BLaER1 treated with 17β-estradiol and CSF1 and Interleukin-3, amounts not matched to agents 10 nM and 100 nM (cell line): ENCODE results near the gene MARK2.

ENCODE experiments used
- H3K27ac ChIP-seq, 11 experiments: shearing (Covaris generic); formaldehyde crosslinking; 2 replicates each; pipeline ENCODE4 v1.8.1; 2022
- H3K27me3 ChIP-seq, 11 experiments: shearing (Covaris generic); formaldehyde crosslinking; 2 replicates each; pipeline ENCODE4 v1.8.1; 2022
- H3K36me3 ChIP-seq, 11 experiments: shearing (Covaris generic); formaldehyde crosslinking; 2 replicates each; pipeline ENCODE4 v1.8.1; 2022
- H3K4me1 ChIP-seq, 10 experiments: shearing (Covaris generic); formaldehyde crosslinking; 2 replicates each; pipeline ENCODE4 v1.8.1; 2022
- H3K4me2 ChIP-seq, 11 experiments: shearing (Covaris generic); formaldehyde crosslinking; 2 replicates each; pipeline ENCODE4 v1.8.1; 2022
- H3K4me3 ChIP-seq, 10 experiments: shearing (Covaris generic); formaldehyde crosslinking; 2 replicates each; pipeline ENCODE4 v1.8.1; 2022
- H3K9ac ChIP-seq, 11 experiments: shearing (Covaris generic); formaldehyde crosslinking; 2 replicates each; pipeline ENCODE4 v1.8.1; 2022
- H3K9me3 ChIP-seq, 11 experiments: shearing (Covaris generic); formaldehyde crosslinking; replicated peaks in 1 of 11; 2 replicates each; pipeline ENCODE4 v1.8.1; 2022
- H4K20me1 ChIP-seq, 11 experiments: shearing (Covaris generic); formaldehyde crosslinking; 2 replicates each; pipeline ENCODE4 v1.8.1; 2022
- Cebpa-rat ChIP-seq, 11 experiments: shearing (Covaris generic); IDR thresholded peaks; 2 replicates each; pipeline ENCODE4 v1.8.1; 2022

Gene MARK2

DNA sequence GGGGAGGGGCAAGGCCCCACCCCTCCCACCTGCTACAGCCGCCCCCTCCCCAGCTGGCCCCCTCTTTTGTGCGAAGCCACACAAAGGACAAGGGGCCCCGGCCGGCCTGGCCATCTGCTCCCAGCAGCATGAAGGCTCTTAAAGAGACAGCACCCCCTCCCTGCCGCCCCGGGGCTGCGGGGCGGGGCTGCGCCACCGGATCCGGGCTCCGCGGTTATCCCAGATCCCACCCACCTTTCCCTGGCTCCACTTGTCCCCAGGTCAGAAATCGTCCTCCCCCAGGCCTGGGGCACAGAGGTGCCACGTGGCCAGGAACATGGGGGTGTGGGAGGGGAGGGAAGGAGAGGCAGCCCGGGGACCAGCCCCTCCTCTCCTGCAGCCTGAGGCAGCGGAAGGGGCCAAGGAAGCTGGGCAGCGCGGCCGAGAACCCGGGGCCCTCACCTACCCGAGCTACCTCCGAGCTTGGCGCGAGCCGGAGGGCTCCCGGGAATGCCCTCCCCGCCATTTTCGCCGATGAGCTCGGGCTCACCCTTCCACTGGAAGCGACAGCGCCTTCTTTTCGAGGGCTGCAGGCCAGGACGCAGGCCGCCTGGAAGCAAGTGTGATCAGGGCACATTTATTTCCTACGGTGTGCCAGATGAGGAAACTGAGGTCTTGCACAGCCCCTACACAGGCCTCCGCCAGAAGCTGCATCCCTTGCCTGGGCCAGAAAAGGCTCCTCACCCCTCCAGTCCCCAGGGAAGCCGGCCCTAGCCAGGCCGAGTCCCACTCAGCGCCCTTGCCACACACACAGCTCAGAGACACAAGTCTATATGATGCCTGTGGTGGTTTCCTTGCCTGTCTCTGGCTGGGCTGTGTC lies 80.6 kb downstream of the MARK2 start:
- H3K27me3 ChIP-seq: no peaks in the 10 kb centered on the region
- H3K27ac ChIP-seq: peak overlapping the region in 9 of 11 experiments; percentile 68 to 89 (median 85); a peak in 16 of 22 replicates
- peaks cover 0 to 15% (median 9%) of the 10 kb centered on the region in 11 experiments; a peak in 13 of 22 replicates for H4K20me1 ChIP-seq
- no peak for TF ChIP-seq Cebpa-rat (IDR thresholded peaks at IDR 0.05)
- peaks cover 0 to 6% (median 3%) of the 10 kb centered on the region in 11 experiments; a peak in 13 of 22 replicates for H3K36me3 ChIP-seq
- H3K4me3 ChIP-seq: peak overlapping the region; percentile 2 to 88 (median 48); a peak in 16 of 20 replicates
- no peaks in the 10 kb centered on the region for H3K9me3 ChIP-seq
- peak overlapping the region in 9 of 11 experiments; percentile 45 to 92 (median 86); a peak in 17 of 22 replicates for H3K9ac ChIP-seq
- H3K4me1 ChIP-seq: peaks cover 41 to 60% (median 54%) of the 10 kb centered on the region in 10 experiments
- H3K4me2 ChIP-seq: peak overlapping the region; percentile 91 to 100 (median 99)

GRCh38 chr11:63920126-63920938 lies 81.4 kb downstream of the MARK2 start:
- Histone ChIP-seq H3K4me3 (no peak overlapping the region), H3K9ac (peak overlapping the region in 7 of 11 experiments; percentile 79 to 92 (median 86); a peak in 11 of 22 replicates), H3K4me1 (peaks cover 32 to 51% (median 45%) of the 10 kb centered on the region in 10 experiments), H3K9me3 (no peaks in the 10 kb centered on the region), H4K20me1 (peaks cover 0 to 6% (median under 1%) of the 10 kb centered on the region in 11 experiments; a peak in 11 of 22 replicates), H3K27me3 (no peaks in the 10 kb centered on the region), H3K27ac (peak overlapping the region in 8 of 11 experiments; percentile 70 to 89 (median 86); a peak in 14 of 22 replicates), H3K36me3 (no peaks in the 10 kb centered on the region), H3K4me2 (peak overlapping the region in 9 of 11 experiments; percentile 91 to 100 (median 99); a peak in 18 of 22 replicates)
- TF ChIP-seq Cebpa-rat (IDR thresholded peaks at IDR 0.05): no peak

DNA sequence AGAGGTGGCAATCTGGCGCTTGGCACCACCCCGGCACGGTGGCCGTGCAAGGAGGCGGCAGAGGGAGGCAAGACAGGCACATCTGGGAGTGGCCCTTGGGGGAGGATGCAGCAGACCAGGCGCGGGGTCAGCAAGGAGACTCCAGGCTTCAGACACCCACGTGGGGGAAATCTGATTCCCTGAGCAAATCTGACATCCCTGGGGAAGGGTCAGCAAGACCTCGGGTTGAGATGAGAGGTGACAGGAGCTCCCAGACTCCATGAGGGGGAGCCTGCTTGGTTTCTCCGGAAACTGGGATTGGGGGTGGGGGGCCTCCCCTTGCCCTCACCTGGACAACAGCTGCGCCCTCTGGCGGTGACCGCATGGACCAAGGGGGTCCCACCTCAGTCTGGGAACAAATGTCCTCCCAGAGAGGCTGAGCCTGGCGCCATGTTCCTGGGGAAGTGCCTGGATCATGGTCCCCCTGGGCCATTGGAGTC lies 82.1 kb downstream of the MARK2 start:
- TF ChIP-seq Cebpa-rat (IDR thresholded peaks at IDR 0.05): no peak
- no peak overlapping the region for H3K4me3 ChIP-seq
- peaks cover 28 to 46% (median 40%) of the 10 kb centered on the region in 10 experiments for H3K4me1 ChIP-seq
- no peaks in the 10 kb centered on the region for H3K9me3 ChIP-seq
- peak overlapping the region in 4 of 11 experiments; percentile 1 to 17 (median 8); a peak in 2 of 22 replicates for H3K4me2 ChIP-seq
- no peak overlapping the region for H3K27ac ChIP-seq
- H4K20me1 ChIP-seq: peaks cover 0 to 2% (median 0%) of the 10 kb centered on the region in 11 experiments; a peak in 7 of 22 replicates
- H3K9ac ChIP-seq: no peak overlapping the region
- H3K36me3 ChIP-seq: no peaks in the 10 kb centered on the region
- H3K27me3 ChIP-seq: no peaks in the 10 kb centered on the region

GRCh38 chr11:63922673-63923192 lies 83.8 kb downstream of the MARK2 start:
- Histone ChIP-seq H3K9me3 (no peaks in the 10 kb centered on the region), H3K4me1 (peaks cover 19 to 35% (median 32%) of the 10 kb centered on the region in 10 experiments), H3K27ac (no peak overlapping the region), H3K4me2 (peak overlapping the region in 1 of 11 experiments; percentile 29; a peak in 1 of 22 replicates), H4K20me1 (no peaks in the 10 kb centered on the region), H3K9ac (no peak overlapping the region), H3K36me3 (no peaks in the 10 kb centered on the region), H3K27me3 (no peaks in the 10 kb centered on the region), H3K4me3 (no peak overlapping the region)
- no peak for TF ChIP-seq Cebpa-rat (IDR thresholded peaks at IDR 0.05)

- H3K4me1 ChIP-seq: peaks cover 13 to 29% (median 26%) of the 10 kb centered on the region in 10 experiments
- TF ChIP-seq Cebpa-rat (IDR thresholded peaks at IDR 0.05): no peak
- H3K9me3 ChIP-seq: no peaks in the 10 kb centered on the region
- H3K9ac ChIP-seq: no peak overlapping the region
- no peaks in the 10 kb centered on the region for H4K20me1 ChIP-seq
- H3K27me3 ChIP-seq: no peaks in the 10 kb centered on the region
- H3K36me3 ChIP-seq: no peaks in the 10 kb centered on the region
- no peak overlapping the region for H3K27ac ChIP-seq
- no peak overlapping the region for H3K4me2 ChIP-seq
- H3K4me3 ChIP-seq: no peak overlapping the region
Measured at GRCh38 chr11:63923319-63923718, 84.4 kb downstream of the MARK2 start.

DNA sequence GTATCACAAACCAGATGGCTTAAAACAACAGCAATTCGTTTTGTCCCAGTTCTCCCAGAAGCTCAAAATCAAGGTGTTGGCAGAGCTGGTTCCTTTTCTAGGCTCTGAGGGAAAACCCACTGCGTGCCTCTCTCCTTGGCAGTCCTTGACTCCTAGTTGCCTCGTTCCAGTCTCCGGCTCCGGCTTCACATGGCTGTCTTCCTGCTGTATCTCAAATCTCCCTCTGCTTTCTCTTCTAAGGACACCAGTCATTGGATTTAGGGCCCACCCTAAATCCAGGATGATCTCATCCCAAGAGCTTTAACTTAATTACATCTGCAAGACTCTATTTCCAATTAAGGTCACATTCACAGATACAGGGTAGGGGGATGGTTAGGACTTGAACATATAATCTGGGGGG lies 90.7 kb downstream of the MARK2 start:
- no peak for TF ChIP-seq Cebpa-rat (IDR thresholded peaks at IDR 0.05)
- Histone ChIP-seq H4K20me1 (no peaks in the 10 kb centered on the region), H3K4me3 (no peak overlapping the region), H3K4me2 (no peak overlapping the region), H3K9me3 (no peaks in the 10 kb centered on the region), H3K4me1 (peaks cover 0 to 25% (median 18%) of the 10 kb centered on the region in 10 experiments; a peak in 16 of 20 replicates), H3K9ac (no peak overlapping the region), H3K36me3 (no peaks in the 10 kb centered on the region), H3K27me3 (no peaks in the 10 kb centered on the region), H3K27ac (no peak overlapping the region)

GRCh38 chr11:63931045-63931444 lies 92.1 kb downstream of the MARK2 start:
- Histone ChIP-seq H3K4me1 (peaks cover 0 to 26% (median 18%) of the 10 kb centered on the region in 10 experiments; a peak in 16 of 20 replicates), H3K4me2 (peak overlapping the region in 9 of 11 experiments; percentile 12 to 63 (median 50); a peak in 15 of 22 replicates), H3K9me3 (no peaks in the 10 kb centered on the region), H3K36me3 (no peaks in the 10 kb centered on the region), H3K4me3 (no peak overlapping the region), H4K20me1 (no peaks in the 10 kb centered on the region), H3K27me3 (no peaks in the 10 kb centered on the region), H3K9ac (peak overlapping the region in 5 of 11 experiments; percentile 4 to 54 (median 26); a peak in 6 of 22 replicates), H3K27ac (peak overlapping the region in 7 of 11 experiments; percentile 20 to 54 (median 40); a peak in 11 of 22 replicates)
- TF ChIP-seq Cebpa-rat (IDR thresholded peaks at IDR 0.05): no peak

DNA sequence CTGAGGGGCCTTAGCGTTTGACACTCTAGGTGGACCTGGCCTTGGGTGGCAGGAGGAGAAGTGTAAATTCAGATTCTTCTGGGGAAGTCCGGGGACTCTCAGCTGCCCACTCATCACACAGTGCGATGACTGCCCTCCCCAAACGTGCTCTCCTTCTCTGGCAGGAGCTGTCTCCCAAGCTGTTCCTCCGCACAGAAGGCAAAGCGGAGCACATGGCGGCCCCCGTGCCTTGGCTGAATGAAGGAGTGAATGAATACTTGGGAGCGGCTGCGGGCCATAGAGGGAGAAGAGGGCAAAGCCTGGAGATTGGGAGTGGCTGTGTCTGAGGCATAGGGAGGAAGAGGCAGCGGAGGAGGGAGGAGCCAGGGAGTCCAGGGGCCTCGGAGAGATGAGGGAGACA lies 93.0 kb downstream of the MARK2 start:
- Histone ChIP-seq H3K27me3 (no peaks in the 10 kb centered on the region), H3K9me3 (no peaks in the 10 kb centered on the region), H3K4me1 (peaks cover 0 to 26% (median 18%) of the 10 kb centered on the region in 10 experiments; a peak in 16 of 20 replicates), H3K4me2 (peak overlapping the region in 8 of 11 experiments; percentile 18 to 63 (median 52); a peak in 10 of 22 replicates), H3K27ac (peak overlapping the region in 6 of 11 experiments; percentile 23 to 54 (median 44); a peak in 7 of 22 replicates), H4K20me1 (no peaks in the 10 kb centered on the region), H3K9ac (0 out of 22 replicates have a peak overlapping the region, but pooled peaks of 1 of the 11 experiments have one; percentile 16), H3K36me3 (no peaks in the 10 kb centered on the region), H3K4me3 (no peak overlapping the region)
- TF ChIP-seq Cebpa-rat (IDR thresholded peaks at IDR 0.05): no peak
